SU-DHL-6 (cell line): ENCODE measurements around the gene FNBP1L.

Experiments
- CTCF ChIP-seq: fragments of 200-600 bp; sonication (generic); IDR thresholded peaks from one replicate; pipeline ENCODE4 v1.5.1; 2017; ENCODE audit warnings: antibody characterized with exemption, mild to moderate bottlenecking, low read length, moderate library complexity; ENCODE audit not compliant: insufficient read depth, poor library complexity, severe bottlenecking
- EZH2phosphoT487 ChIP-seq: fragments of 200-600 bp; sonication (generic), shearing (Covaris generic); conservative IDR thresholded peaks from 2 replicates; pipeline ENCODE4 v1.6.1; 2018; ENCODE audit warnings: mild to moderate bottlenecking, antibody characterized with exemption, low read length, moderate library complexity, mixed read lengths

DNA sequence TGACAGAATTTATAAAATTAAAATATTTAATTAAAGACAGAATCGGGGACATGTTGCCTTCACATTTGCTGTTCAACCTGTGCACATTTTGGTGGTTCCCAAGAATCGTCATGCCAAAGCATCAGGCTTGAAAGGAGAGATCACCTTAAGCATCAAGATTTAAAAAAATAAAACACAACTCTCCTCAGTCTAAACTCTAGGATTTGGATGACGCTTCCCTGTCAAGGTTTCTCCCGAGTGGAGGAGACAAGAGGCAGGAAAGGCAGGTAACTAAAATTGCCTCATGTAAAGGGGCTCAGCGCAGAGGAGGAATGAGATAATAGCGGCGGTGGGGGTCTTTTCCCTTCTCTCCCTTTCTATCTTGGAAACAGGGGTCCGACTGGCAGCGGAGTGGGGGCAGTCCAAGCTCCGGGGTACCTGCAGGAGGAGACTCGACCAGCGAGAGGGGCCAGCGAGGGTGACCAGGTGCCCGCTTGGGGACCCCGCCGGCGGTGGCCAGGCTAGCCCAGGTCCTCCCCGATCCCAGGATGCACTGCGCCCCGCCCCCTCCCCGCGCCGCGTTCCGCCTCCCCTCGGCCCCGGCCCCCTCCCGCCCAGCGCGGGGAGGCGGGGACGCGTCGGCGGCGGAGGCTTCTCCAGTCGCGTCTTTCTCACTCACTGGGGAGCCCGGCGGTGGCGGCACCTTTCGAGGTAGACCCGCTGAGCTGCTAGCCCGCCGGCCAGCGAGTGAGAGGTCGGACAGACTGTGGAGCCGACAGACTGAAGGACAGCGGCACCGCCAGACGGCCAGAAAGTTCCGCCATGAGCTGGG is at the start of gene FNBP1L:
- TF ChIP-seq CTCF (no peak), EZH2phosphoT487 (no peak)
